ENCODE measurements around the gene OR6P1. TPM values are rescaled to one million over a fixed set of nuclear protein-coding genes. Genes with fewer than 3 reads are reported as not detected.

Gene OR6P1, protein sequence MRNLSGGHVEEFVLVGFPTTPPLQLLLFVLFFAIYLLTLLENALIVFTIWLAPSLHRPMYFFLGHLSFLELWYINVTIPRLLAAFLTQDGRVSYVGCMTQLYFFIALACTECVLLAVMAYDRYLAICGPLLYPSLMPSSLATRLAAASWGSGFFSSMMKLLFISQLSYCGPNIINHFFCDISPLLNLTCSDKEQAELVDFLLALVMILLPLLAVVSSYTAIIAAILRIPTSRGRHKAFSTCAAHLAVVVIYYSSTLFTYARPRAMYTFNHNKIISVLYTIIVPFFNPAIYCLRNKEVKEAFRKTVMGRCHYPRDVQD
- not detected in 3 replicates for total RNA-seq (2021)
- Bru-seq, nascent RNA: not detected
- long read RNA-seq, experiment 1: 0 reads
- long read RNA-seq, experiment 2: 0 reads
- long read RNA-seq, experiment 3: 0 reads

DNA sequence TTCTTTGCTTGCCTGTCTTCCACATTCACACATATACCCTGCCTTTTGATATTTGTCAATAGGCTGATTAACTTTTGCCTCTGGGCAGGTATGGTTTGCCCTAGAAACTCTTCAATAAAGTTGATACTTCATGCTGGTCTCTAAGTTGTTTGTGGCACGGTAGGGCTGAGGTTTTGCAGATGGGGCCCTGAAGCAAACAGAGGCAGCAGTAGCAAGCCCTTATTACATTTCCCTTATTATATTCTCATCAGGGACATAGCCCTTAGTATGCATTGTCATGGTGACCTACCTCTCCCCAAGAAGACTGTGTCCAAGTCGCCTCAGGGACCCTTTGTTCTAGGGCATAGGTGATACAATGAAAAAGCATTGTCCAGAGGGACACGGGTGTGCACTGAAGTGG lies at the start of gene OR6P1:
TSS of gene OR6P1 (minus strand) at position 101 of the 400 bp plus-strand sequence. CDS start 6,976 bp downstream, outside the sequence.
- no peak within 1 kb of the TSS for H3K4me3 Mint-ChIP-seq
- no peaks in the 10 kb centered on the region for H3K9me3 Mint-ChIP-seq
- ATAC-seq: no peak
- ChIA-PET CTCF (no interaction called here), POLR2A (no interaction called here)
- H3K27me3 Mint-ChIP-seq (ENCODE audit: low read depth): no peaks in the 10 kb centered on the region
- no peak for DNase-seq (ENCODE audit: low spot score)
- TF ChIP-seq, protein P1, sequence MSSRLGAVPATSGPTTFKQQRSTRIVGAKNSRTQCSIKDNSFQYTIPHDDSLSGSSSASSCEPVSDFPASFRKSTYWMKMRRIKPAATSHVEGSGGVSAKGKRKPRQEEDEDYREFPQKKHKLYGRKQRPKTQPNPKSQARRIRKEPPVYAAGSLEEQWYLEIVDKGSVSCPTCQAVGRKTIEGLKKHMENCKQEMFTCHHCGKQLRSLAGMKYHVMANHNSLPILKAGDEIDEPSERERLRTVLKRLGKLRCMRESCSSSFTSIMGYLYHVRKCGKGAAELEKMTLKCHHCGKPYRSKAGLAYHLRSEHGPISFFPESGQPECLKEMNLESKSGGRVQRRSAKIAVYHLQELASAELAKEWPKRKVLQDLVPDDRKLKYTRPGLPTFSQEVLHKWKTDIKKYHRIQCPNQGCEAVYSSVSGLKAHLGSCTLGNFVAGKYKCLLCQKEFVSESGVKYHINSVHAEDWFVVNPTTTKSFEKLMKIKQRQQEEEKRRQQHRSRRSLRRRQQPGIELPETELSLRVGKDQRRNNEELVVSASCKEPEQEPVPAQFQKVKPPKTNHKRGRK (CRISPR knock-in tag; IDR thresholded peaks at IDR 0.05; ENCODE audit: borderline replicate concordance): no peak
- TF ChIP-seq, protein P2, sequence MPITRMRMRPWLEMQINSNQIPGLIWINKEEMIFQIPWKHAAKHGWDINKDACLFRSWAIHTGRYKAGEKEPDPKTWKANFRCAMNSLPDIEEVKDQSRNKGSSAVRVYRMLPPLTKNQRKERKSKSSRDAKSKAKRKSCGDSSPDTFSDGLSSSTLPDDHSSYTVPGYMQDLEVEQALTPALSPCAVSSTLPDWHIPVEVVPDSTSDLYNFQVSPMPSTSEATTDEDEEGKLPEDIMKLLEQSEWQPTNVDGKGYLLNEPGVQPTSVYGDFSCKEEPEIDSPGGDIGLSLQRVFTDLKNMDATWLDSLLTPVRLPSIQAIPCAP (CRISPR knock-in tag; IDR thresholded peaks at IDR 0.05): no peak
- no peak for TF ChIP-seq ZMAT4 (CRISPR knock-in tag; IDR thresholded peaks at IDR 0.05)
- TF ChIP-seq GTF2I (CRISPR knock-in tag; conservative IDR thresholded peaks at IDR 0.05): no peak
- no peak for TF ChIP-seq NFE2L1 (CRISPR knock-in tag; IDR thresholded peaks at IDR 0.05)
- no peak for TF ChIP-seq ATF2 (CRISPR knock-in tag; IDR thresholded peaks at IDR 0.05; ENCODE audit: borderline replicate concordance, low read depth)
- no peak for TF ChIP-seq TEAD4 (CRISPR knock-in tag; IDR thresholded peaks at IDR 0.05)
- TF ChIP-seq TEAD1 (CRISPR knock-in tag; IDR thresholded peaks at IDR 0.05): no peak
- no peak for TF ChIP-seq TCF7 (CRISPR knock-in tag; IDR thresholded peaks at IDR 0.05; ENCODE audit: low read depth)
- TF ChIP-seq JAZF1 (CRISPR knock-in tag; IDR thresholded peaks at IDR 0.05): no peak
- no peak for TF ChIP-seq SOX15 (CRISPR knock-in tag; IDR thresholded peaks at IDR 0.05)
- no peak for TF ChIP-seq ZNF263 (CRISPR knock-in tag; IDR thresholded peaks at IDR 0.05; ENCODE audit: low read depth)
- TF ChIP-seq ETV6 (CRISPR knock-in tag; IDR thresholded peaks at IDR 0.05): no peak
- H3K36me3 Mint-ChIP-seq: no peaks in the 10 kb centered on the region
- H3K4me1 Mint-ChIP-seq: no peaks in the 10 kb centered on the region
- H3K27ac Mint-ChIP-seq: no peak within 1 kb of the TSS

DNA sequence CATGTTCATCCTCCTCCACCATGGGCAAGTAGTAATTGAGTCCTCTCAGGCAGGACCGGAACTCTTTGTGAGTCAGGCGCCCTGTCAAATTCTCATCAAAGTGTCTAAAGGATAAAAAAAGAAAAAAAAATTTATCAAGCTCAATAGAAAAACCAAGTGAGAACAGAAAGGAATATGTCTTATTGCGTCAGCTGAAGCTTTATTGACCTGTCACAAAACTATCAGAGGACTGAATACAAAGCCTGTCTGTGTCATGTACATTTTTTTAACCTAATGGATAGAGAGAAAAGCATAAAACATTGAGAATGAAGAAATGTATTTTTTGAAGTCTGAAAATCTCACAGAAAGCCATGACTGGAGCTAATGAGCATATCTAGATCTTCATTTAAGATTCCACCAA lies 43.4 kb upstream of the OR6P1 start:
- H3K36me3 Mint-ChIP-seq: no peaks in the 10 kb centered on the region
- no peaks in the 10 kb centered on the region for H3K9me3 Mint-ChIP-seq
- no peaks in the 10 kb centered on the region for H3K27me3 Mint-ChIP-seq (ENCODE audit: low read depth)
- ChIA-PET CTCF (no interaction called here), POLR2A (no interaction called here)
- no peak overlapping the region for H3K27ac Mint-ChIP-seq
- no peak for ATAC-seq
- no peak overlapping the region for H3K4me3 Mint-ChIP-seq
- no peak for DNase-seq (ENCODE audit: low spot score)
- no peaks in the 10 kb centered on the region for H3K4me1 Mint-ChIP-seq
- TF ChIP-seq, protein P3, sequence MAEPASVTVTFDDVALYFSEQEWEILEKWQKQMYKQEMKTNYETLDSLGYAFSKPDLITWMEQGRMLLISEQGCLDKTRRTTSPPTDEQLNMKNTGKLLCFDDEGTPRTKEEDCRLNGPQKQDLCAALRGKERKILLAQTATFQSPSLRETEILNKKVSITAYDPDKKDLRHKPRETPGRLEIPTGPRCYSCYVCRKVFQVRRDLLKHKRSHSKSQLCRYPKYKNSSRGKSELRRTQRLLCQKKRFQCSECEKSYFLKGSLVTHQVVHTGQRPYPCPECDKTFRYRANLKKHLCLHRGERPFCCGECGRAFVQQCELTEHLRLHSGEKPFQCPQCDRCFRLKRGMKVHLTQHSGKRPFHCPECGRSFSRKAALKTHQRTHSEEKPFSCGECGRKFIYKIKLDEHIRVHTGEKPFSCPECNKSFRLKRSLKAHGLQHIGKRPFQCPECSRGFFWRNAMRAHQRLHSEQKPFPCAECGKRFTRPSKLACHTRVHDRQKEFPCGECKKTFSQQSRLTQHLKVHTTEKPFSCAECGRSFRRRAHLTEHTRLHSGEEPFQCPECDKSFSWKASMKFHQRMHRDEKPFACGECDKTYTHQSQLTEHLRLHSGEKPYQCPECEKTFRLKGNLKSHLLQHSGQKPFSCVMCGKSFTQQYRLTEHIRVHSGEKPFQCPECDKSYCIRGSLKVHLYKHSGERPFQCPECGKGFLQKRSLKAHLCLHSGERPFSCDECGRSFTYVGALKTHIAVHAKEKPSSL (CRISPR knock-in tag; conservative IDR thresholded peaks at IDR 0.05): no peak
- TF ChIP-seq MYBL2 (CRISPR knock-in tag; IDR thresholded peaks at IDR 0.05) (no peak), PRDM15 (CRISPR knock-in tag; IDR thresholded peaks at IDR 0.05) (no peak), AR (CRISPR knock-in tag; IDR thresholded peaks at IDR 0.05) (no peak), USF1 (CRISPR knock-in tag; IDR thresholded peaks at IDR 0.05) (no peak), TEAD4 (CRISPR knock-in tag; IDR thresholded peaks at IDR 0.05) (no peak)
- TF ChIP-seq, protein P4, sequence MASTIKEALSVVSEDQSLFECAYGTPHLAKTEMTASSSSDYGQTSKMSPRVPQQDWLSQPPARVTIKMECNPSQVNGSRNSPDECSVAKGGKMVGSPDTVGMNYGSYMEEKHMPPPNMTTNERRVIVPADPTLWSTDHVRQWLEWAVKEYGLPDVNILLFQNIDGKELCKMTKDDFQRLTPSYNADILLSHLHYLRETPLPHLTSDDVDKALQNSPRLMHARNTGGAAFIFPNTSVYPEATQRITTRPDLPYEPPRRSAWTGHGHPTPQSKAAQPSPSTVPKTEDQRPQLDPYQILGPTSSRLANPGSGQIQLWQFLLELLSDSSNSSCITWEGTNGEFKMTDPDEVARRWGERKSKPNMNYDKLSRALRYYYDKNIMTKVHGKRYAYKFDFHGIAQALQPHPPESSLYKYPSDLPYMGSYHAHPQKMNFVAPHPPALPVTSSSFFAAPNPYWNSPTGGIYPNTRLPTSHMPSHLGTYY (CRISPR knock-in tag; IDR thresholded peaks at IDR 0.05): no peak

Data from WTC11 (cell line).